SK-N-SH treated with all-trans-retinoic acid at 6 μM for 48 hours (cell line): ENCODE measurements around the gene SLC3A2.

Experiments
- ATAC-seq: fragments of 200-7000 bp; cut with Tn5 transposase; 3 replicates; pipeline ENCODE4 v1.9.1; 2020; ENCODE audit warnings: mild to moderate bottlenecking, moderate library complexity
- ARNTL ChIP-seq: fragments of 450-650 bp; formaldehyde crosslinking; IDR thresholded peaks from 2 replicates; pipeline ENCODE4 v1.5.0; 2020; ENCODE audit warnings: low read depth, mild to moderate bottlenecking, moderate library complexity, borderline replicate concordance
- CREB5 ChIP-seq: fragments of 250-450 bp; sonication (Bioruptor Pico); IDR thresholded peaks from 2 replicates; pipeline ENCODE4 v1.5.1; 2020; ENCODE audit warnings: low read depth, mild to moderate bottlenecking, moderate library complexity
- CSDC2 ChIP-seq: fragments of 250-450 bp; sonication (Bioruptor Pico); IDR thresholded peaks from 2 replicates; pipeline ENCODE4 v1.5.0; 2020; ENCODE audit warnings: mild to moderate bottlenecking, moderate library complexity
- CSRNP3 ChIP-seq: fragments of 250-450 bp; sonication (Bioruptor Pico); IDR thresholded peaks from 2 replicates; pipeline ENCODE4 v1.5.1; 2021; ENCODE audit warnings: mild to moderate bottlenecking, moderate library complexity
- GLIS3 ChIP-seq: fragments of 250-450 bp; sonication (Bioruptor Pico); IDR thresholded peaks from 2 replicates; pipeline ENCODE4 v1.5.0; 2020; ENCODE audit warnings: mild to moderate bottlenecking, moderate library complexity
- ISL1 ChIP-seq: fragments of 250-450 bp; sonication (Bioruptor Pico); IDR thresholded peaks from 2 replicates; pipeline ENCODE4 v2.1.2; 2022; ENCODE audit warnings: mild to moderate bottlenecking, moderate library complexity
- OSR1 ChIP-seq: fragments of 250-450 bp; sonication (Bioruptor Pico); IDR thresholded peaks from 2 replicates; pipeline ENCODE4 v1.8.0; 2022; ENCODE audit warnings: moderate library complexity, mild to moderate bottlenecking, inconsistent platforms
- PPARA ChIP-seq: fragments of 250-450 bp; sonication (Bioruptor Pico); IDR thresholded peaks from 2 replicates; pipeline ENCODE4 v1.5.0; 2020; ENCODE audit warnings: mild to moderate bottlenecking, borderline replicate concordance
- RARB ChIP-seq: fragments of 250-450 bp; sonication (Bioruptor Pico); IDR thresholded peaks from 2 replicates; pipeline ENCODE4 v1.8.0; 2021; ENCODE audit warnings: mild to moderate bottlenecking, moderate library complexity
- TCF4 ChIP-seq: fragments of 250-450 bp; sonication (Bioruptor Pico); IDR thresholded peaks from 2 replicates; pipeline ENCODE4 v1.8.0; 2021; ENCODE audit warnings: mild to moderate bottlenecking, moderate library complexity, borderline replicate concordance
- TOX ChIP-seq: fragments of 250-450 bp; sonication (Bioruptor Pico); IDR thresholded peaks from 2 replicates; pipeline ENCODE4 v1.8.0; 2021; ENCODE audit warnings: mild to moderate bottlenecking, moderate library complexity, borderline replicate concordance
- TSHZ2 ChIP-seq: fragments of 250-450 bp; sonication (Bioruptor Pico); IDR thresholded peaks from 2 replicates; pipeline ENCODE4 v1.5.0; 2020; ENCODE audit warnings: mild to moderate bottlenecking, moderate library complexity
- ZC3H10 ChIP-seq: fragments of 250-450 bp; sonication (Bioruptor Pico); IDR thresholded peaks from 2 replicates; pipeline ENCODE4 v1.5.1; 2021; ENCODE audit warnings: mild to moderate bottlenecking, moderate library complexity
- ZFP3 ChIP-seq: fragments of 250-450 bp; sonication (Bioruptor Pico); IDR thresholded peaks from 2 replicates; pipeline ENCODE4 v1.5.0; 2020; ENCODE audit warnings: mild to moderate bottlenecking, moderate library complexity
- ZFP30 ChIP-seq: fragments of 450-650 bp; formaldehyde crosslinking; IDR thresholded peaks from 2 replicates; pipeline ENCODE4 v1.5.0; 2022; ENCODE audit warnings: mild to moderate bottlenecking, moderate library complexity
- ZNF565 ChIP-seq: fragments of 450-650 bp; formaldehyde crosslinking; conservative IDR thresholded peaks from 2 replicates; pipeline ENCODE4 v1.5.0; 2020; ENCODE audit warnings: low read depth, mild to moderate bottlenecking, moderate library complexity
- ZNF70 ChIP-seq: fragments of 450-650 bp; formaldehyde crosslinking; IDR thresholded peaks from 2 replicates; pipeline ENCODE4 v1.5.0; 2020; ENCODE audit warnings: mild to moderate bottlenecking, moderate library complexity
- ZNF8 ChIP-seq: fragments of 450-650 bp; formaldehyde crosslinking; IDR thresholded peaks from 2 replicates; pipeline ENCODE4 v1.5.0; 2020; ENCODE audit warnings: mild to moderate bottlenecking, moderate library complexity
- TF ChIP-seq, protein P1 (sequence below): fragments of 250-450 bp; sonication (Bioruptor Pico); IDR thresholded peaks from 2 replicates; pipeline ENCODE4 v1.8.0; 2020; ENCODE audit warnings: mild to moderate bottlenecking, moderate library complexity, borderline replicate concordance
- TF ChIP-seq, protein P2 (sequence below): fragments of 250-450 bp; sonication (Bioruptor Pico); IDR thresholded peaks from 2 replicates; pipeline ENCODE4 v1.8.0; 2021; ENCODE audit warnings: low read depth, mild to moderate bottlenecking, moderate library complexity, borderline replicate concordance

The SLC3A2 gene

DNA sequence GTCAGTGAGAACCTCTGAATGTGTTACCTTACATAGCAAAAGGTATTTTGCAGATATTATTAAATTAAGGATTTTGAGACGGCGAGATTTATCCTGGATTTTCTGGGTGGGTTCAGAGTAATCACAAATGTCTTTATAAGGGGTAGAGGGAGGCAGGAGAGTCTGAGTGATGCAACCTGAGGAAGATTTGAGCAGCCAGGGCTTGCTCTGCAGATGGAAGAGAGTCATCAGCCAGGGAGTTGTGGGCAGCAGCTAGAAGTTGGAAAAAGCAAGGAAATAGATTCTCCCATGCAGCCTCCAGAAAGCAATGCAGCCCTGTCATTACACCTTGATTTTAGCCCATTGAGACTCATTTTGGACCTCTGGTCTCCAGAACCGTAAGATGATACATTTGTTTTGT, 37.2 kb upstream of the SLC3A2 start:
- no peak for ATAC-seq
- no peak for TF ChIP-seq TCF4
- TF ChIP-seq CSRNP3: no peak
- TF ChIP-seq ZFP3 (CRISPR knock-in tag): no peak
- no peak for TF ChIP-seq ISL1 (CRISPR knock-in tag)

- TF ChIP-seq GLIS3 (CRISPR knock-in tag): no peak
- TF ChIP-seq ZNF565 (CRISPR knock-in tag): no peak
- TF ChIP-seq, protein P1, sequence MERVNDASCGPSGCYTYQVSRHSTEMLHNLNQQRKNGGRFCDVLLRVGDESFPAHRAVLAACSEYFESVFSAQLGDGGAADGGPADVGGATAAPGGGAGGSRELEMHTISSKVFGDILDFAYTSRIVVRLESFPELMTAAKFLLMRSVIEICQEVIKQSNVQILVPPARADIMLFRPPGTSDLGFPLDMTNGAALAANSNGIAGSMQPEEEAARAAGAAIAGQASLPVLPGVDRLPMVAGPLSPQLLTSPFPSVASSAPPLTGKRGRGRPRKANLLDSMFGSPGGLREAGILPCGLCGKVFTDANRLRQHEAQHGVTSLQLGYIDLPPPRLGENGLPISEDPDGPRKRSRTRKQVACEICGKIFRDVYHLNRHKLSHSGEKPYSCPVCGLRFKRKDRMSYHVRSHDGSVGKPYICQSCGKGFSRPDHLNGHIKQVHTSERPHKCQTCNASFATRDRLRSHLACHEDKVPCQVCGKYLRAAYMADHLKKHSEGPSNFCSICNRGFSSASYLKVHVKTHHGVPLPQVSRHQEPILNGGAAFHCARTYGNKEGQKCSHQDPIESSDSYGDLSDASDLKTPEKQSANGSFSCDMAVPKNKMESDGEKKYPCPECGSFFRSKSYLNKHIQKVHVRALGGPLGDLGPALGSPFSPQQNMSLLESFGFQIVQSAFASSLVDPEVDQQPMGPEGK: no peak
- TF ChIP-seq ZFP30 (CRISPR knock-in tag): no peak
- TF ChIP-seq CSDC2: no peak
- no peak for TF ChIP-seq ISL1 (CRISPR knock-in tag)
- TF ChIP-seq PPARA (CRISPR knock-in tag): no peak
- no peak for TF ChIP-seq TOX (CRISPR knock-in tag)
- no peak for TF ChIP-seq RARB (CRISPR knock-in tag)
- no peak for TF ChIP-seq TSHZ2 (CRISPR knock-in tag)
- no peak for TF ChIP-seq CREB5 (CRISPR knock-in tag)
- no peak for TF ChIP-seq ZC3H10
- no peak for TF ChIP-seq CSRNP3
- no peak for TF ChIP-seq OSR1 (CRISPR knock-in tag)
- TF ChIP-seq, all 23 proteins: peak for 0
- no peak for ATAC-seq
Observed at GRCh38 chr11:62844154-62844553, 36.5 kb upstream of the SLC3A2 start.

- ATAC-seq: no peak
- no peak for TF ChIP-seq OSR1 (CRISPR knock-in tag)
- TF ChIP-seq ARNTL: no peak
- TF ChIP-seq RARB (CRISPR knock-in tag): no peak
- no peak for TF ChIP-seq CSDC2
- no peak for TF ChIP-seq ZNF8 (CRISPR knock-in tag)
- no peak for TF ChIP-seq ZFP30 (CRISPR knock-in tag)
- no peak for TF ChIP-seq CSRNP3
- no peak for TF ChIP-seq TOX (CRISPR knock-in tag)
- no peak for TF ChIP-seq ISL1 (CRISPR knock-in tag)
- no peak for TF ChIP-seq ZC3H10
- no peak for TF ChIP-seq CREB5 (CRISPR knock-in tag)
- TF ChIP-seq, protein P1: no peak
- TF ChIP-seq, protein P2, sequence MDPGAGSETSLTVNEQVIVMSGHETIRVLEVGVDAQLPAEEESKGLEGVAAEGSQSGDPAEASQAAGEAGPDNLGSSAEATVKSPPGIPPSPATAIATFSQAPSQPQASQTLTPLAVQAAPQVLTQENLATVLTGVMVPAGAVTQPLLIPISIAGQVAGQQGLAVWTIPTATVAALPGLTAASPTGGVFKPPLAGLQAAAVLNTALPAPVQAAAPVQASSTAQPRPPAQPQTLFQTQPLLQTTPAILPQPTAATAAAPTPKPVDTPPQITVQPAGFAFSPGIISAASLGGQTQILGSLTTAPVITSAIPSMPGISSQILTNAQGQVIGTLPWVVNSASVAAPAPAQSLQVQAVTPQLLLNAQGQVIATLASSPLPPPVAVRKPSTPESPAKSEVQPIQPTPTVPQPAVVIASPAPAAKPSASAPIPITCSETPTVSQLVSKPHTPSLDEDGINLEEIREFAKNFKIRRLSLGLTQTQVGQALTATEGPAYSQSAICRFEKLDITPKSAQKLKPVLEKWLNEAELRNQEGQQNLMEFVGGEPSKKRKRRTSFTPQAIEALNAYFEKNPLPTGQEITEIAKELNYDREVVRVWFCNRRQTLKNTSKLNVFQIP (CRISPR knock-in tag): no peak
- TF ChIP-seq ZNF70: no peak
- no peak for TF ChIP-seq ZNF565 (CRISPR knock-in tag)
Observed at GRCh38 chr11:62846177-62846576, 34.5 kb upstream of the SLC3A2 start.
